Ovary (tissue), 9 donors: ENCODE results near the gene TSGA10. TPM values are rescaled to one million over a fixed set of nuclear protein-coding genes. Genes with fewer than 3 reads are reported as not detected.
"Not testable (repeated sequence)": the region's sequence is repeated elsewhere in the genome, so short reads cannot be mapped to it uniquely, and the experiment has no call there.

ENCODE experiments used
- DNase-seq, 5 donors: peaks; one replicate each; pipeline ENCODE4 v3.0.0-alpha.2; 2019 to 2020
- H3K27ac ChIP-seq, 2 donors: fragments of 200-600 bp; one replicate each; pipeline versions ENCODE4 v1.5.1 to v1.8.0; 2019 to 2022
- H3K27me3 ChIP-seq: fragments of 200-600 bp; one replicate; pipeline ENCODE4 v1.8.0; 2022
- H3K36me3 ChIP-seq: fragments of 200-600 bp; sonication (generic); one replicate; pipeline ENCODE4 v1.5.1; 2019
- H3K4me1 ChIP-seq: one replicate; pipeline ENCODE4 v1.8.1; 2013; ENCODE audit warnings: mild to moderate bottlenecking, moderate library complexity; ENCODE audit not compliant: insufficient read depth
- H3K4me3 ChIP-seq: fragments of 200-600 bp; sonication (generic); one replicate; pipeline ENCODE4 v1.5.1; 2017
- H3K9me3 ChIP-seq, 2 donors: fragments of 200-600 bp in 1 of 2; sonication (generic) in 1 of 2; one replicate each; pipeline versions ENCODE4 v1.5.1 to v1.8.1; 2013 to 2019; ENCODE audit warnings: mild to moderate bottlenecking in 1 of 2, moderate library complexity in 1 of 2
- EP300 ChIP-seq: sonication (generic); formaldehyde crosslinking; IDR thresholded peaks from one replicate; pipeline ENCODE4 v1.6.1; 2017; ENCODE audit warnings: antibody characterized with exemption
- POLR2A ChIP-seq: fragments of 450-650 bp; IDR thresholded peaks from one replicate; pipeline ENCODE4 v1.6.1; 2017; ENCODE audit warnings: antibody characterized with exemption, mild to moderate bottlenecking, moderate library complexity
- WGBS, 3 donors: extraction: QIAGEN DNeasy Blood & Tissue Kit in 1 of 3; methylation state at CpG; one replicate each; pipeline versions ENCODE4 v1.1.5 to v1.1.7; 2013 to 2017; 5-methylcytosine and 5-hydroxymethylcytosine counted together
- intact Hi-C, 4 donors: fragments of 100-400 bp; cut with DNase I; formaldehyde crosslinking; loops; one replicate each; pipeline versions ENCODE4 v1.11.0 to v1.15.1; 2022 to 2023
- polyA plus RNA-seq, 2 donors: library from polyadenylated mRNA; stranded (reverse); fragments of 200-250 nt in 1 of 2; fragments of 350-450 nt in 1 of 2; fragmentation: Illumina TruSeq in 1 of 2; extraction: RNeasy Lipid Tissue Mini Kit (QIAGEN cat#74804) in 1 of 2; gene quantifications; one replicate each; pipeline ENCODE4 v1.2.3, GENCODE V29; 2013 to 2014
- total RNA-seq, 7 donors: library from RNA; depleted of rRNA in 2 of 7; stranded (reverse); fragments of >200 nt in 2 of 7; fragmentation: NEBNext Ultra II Directional in 3 of 7; extraction: Animal tissue kit (Norgen Biotek cat#: 25700) in 3 of 7; gene quantifications; one replicate each; pipeline versions ENCODE4 v1.1.0 to v1.2.4, GENCODE V29; 2016 to 2023
- TF ChIP-seq, protein P1 (sequence below), 3 donors: fragments of 450-650 bp in 2 of 3; fragments of 200-600 bp in 1 of 3; IDR thresholded peaks; one replicate each; pipeline versions ENCODE4 v1.5.1 to v1.8.0; 2016 to 2022; ENCODE audit warnings: antibody characterized with exemption in 3 of 3, mild to moderate bottlenecking in 1 of 3
- donor health status: DM: no; HTN: no; CAD: no; lungs with moderate emphysema.
- donor health status: DM: no; HTN: no; CAD: no.
- donor health status: Bipolar disorder and iron deficiency.
- donor health status: DM: yes; HTN: yes; CAD: no.
- donor health status: DM: no; HTN: no; CAD: no.
- donor health status: DM: yes; HTN: yes; CAD: no.

The TSGA10 gene
- total and polyA plus RNA-seq, 9 donors: 1.8 to 35.5 (median 8.6) TPM

- H3K27ac ChIP-seq: no peak overlapping the region
- H3K9me3 ChIP-seq: no peaks in the 10 kb centered on the region
- intact Hi-C loops: no loop called here
- no peak overlapping the region for H3K4me3 ChIP-seq
- H3K27me3 ChIP-seq: no peaks in the 10 kb centered on the region
- WGBS, 3 donors: 59 to 63% (median 61%) methylated on average over 4 of the region's 4 CpGs
- no peak for TF ChIP-seq POLR2A
- TF ChIP-seq EP300: no peak
- TF ChIP-seq, protein P1, sequence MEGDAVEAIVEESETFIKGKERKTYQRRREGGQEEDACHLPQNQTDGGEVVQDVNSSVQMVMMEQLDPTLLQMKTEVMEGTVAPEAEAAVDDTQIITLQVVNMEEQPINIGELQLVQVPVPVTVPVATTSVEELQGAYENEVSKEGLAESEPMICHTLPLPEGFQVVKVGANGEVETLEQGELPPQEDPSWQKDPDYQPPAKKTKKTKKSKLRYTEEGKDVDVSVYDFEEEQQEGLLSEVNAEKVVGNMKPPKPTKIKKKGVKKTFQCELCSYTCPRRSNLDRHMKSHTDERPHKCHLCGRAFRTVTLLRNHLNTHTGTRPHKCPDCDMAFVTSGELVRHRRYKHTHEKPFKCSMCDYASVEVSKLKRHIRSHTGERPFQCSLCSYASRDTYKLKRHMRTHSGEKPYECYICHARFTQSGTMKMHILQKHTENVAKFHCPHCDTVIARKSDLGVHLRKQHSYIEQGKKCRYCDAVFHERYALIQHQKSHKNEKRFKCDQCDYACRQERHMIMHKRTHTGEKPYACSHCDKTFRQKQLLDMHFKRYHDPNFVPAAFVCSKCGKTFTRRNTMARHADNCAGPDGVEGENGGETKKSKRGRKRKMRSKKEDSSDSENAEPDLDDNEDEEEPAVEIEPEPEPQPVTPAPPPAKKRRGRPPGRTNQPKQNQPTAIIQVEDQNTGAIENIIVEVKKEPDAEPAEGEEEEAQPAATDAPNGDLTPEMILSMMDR (IDR thresholded peaks at IDR 0.05): no peak
- H3K4me1 ChIP-seq: no peaks in the 10 kb centered on the region
- no peaks in the 10 kb centered on the region for H3K36me3 ChIP-seq
- DNase-seq: no peak
Observed at GRCh38 chr2:99027856-99028255, 126.9 kb downstream of the TSGA10 start.

DNA sequence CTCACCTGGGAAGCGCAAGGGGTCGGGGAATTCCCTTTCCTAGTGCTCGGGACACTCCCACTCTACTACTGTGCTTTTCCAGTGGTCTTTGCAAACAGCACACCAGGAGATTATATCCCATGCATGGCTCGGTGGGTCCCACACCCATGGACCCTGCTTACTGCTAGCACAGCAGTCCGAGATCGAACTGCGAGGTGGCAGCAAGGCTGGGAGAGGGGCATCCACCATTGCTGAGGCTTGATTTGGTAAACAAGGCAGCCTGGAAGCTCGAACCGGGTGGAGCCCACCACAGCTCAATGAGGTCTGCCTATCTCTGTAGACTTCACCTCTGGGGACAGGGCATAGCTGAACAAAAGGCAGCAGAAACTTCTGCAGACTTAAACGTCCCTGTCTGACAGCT, 154.0 kb downstream of the TSGA10 start:
- H3K4me1 ChIP-seq: no peaks in the 10 kb centered on the region
- DNase-seq: no peak
- TF ChIP-seq, protein P1 (IDR thresholded peaks at IDR 0.05): no peak
- TF ChIP-seq POLR2A (no peak), EP300 (no peak)
- H3K4me3 ChIP-seq: no peak overlapping the region
- H3K9me3 ChIP-seq: no peaks in the 10 kb centered on the region
- 89 to 92% (median 91%) methylated on average over 10 of the region's 10 CpGs for WGBS, 3 donors
- no peak overlapping the region for H3K27ac ChIP-seq
- H3K36me3 ChIP-seq: no peaks in the 10 kb centered on the region
- intact Hi-C loops: no loop called here
- H3K27me3 ChIP-seq: no peaks in the 10 kb centered on the region

DNA sequence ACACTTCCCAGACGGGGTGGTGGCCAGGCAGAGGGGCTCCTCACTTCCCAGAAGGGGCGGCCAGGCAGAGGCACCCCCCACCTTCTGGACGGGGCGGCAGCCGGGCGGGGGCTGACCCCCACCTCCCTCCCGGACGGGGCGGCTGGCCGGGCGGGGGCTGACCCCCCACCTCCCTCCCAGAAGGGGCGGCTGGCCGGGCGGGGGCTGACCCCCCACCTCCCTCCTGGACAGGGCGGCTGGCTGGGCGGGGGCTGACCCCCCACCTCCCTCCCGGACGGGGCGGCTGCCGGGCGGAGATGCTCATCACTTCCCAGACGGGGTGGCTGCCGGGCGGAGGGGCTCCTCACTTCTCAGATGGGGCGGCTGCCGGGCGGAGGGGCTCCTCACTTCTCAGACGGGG, 166.0 kb downstream of the TSGA10 start:
- H3K9me3 ChIP-seq, H3K4me1 ChIP-seq, intact Hi-C loops, H3K27ac ChIP-seq, DNase-seq, H3K4me3 ChIP-seq, H3K36me3 ChIP-seq, H3K27me3 ChIP-seq: not testable (repeated sequence)
- WGBS, 3 donors: 95% methylated on average over 14 to 28 of the region's 28 CpGs

GRCh38 chr2:98985905-98986666, 168.7 kb downstream of the TSGA10 start:
- 59 to 77% (median 68%) methylated on average over 2 of the region's 2 CpGs for WGBS, 3 donors
- DNase-seq: no peak
- Histone ChIP-seq H3K36me3 (no peaks in the 10 kb centered on the region), H3K27ac (no peak overlapping the region), H3K9me3 (no peaks in the 10 kb centered on the region), H3K4me3 (no peak overlapping the region), H3K27me3 (no peaks in the 10 kb centered on the region), H3K4me1 (no peaks in the 10 kb centered on the region)
- no peak for TF ChIP-seq EP300
- TF ChIP-seq POLR2A: no peak
- TF ChIP-seq, protein P1 (IDR thresholded peaks at IDR 0.05): no peak
- intact Hi-C loops: no loop called here

DNA sequence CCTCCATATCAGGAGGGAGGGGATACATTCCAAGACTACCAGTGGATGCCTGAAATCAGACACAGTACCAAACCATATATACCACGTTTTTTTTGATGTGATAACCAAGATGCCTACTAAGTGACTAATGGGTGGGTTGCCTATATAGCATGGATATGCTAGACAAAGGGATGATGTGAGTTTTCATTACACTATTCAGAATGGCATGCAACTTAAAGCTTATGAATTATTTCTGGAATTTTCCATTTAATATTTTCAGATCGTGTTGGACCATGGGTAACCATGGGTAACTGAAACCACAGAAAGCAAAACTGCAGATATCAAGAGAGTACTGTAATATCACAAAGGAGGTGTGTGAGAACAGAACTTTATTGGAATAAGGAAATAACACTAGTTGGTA, 179.1 kb downstream of the TSGA10 start:
- no peak overlapping the region for H3K27ac ChIP-seq
- no peaks in the 10 kb centered on the region for H3K4me1 ChIP-seq
- no peak overlapping the region for H3K4me3 ChIP-seq
- WGBS, 3 donors: 60 to 68% (median 67%) methylated on average over 2 of the region's 2 CpGs
- no peaks in the 10 kb centered on the region for H3K27me3 ChIP-seq
- no peak for DNase-seq
- no peaks in the 10 kb centered on the region for H3K9me3 ChIP-seq
- intact Hi-C loops: no loop called here
- TF ChIP-seq, protein P1 (IDR thresholded peaks at IDR 0.05): no peak
- no peak for TF ChIP-seq POLR2A
- TF ChIP-seq EP300: no peak
- no peaks in the 10 kb centered on the region for H3K36me3 ChIP-seq
